Mesendoderm (in vitro differentiated cells): Measurements from ENCODE around the gene SPATA17.
A peak's percentile ranks its signal among the peaks of the same experiment; 100 is the strongest.

ENCODE experiments used
- DNase-seq: peaks from one replicate; pipeline ENCODE4 v3.0.0; 2013
- H2AK5ac ChIP-seq: 2 replicates; pipeline ENCODE4 v1.6.1; 2013; ENCODE audit warnings: low read length, inconsistent platforms
- H2BK120ac ChIP-seq: 2 replicates; pipeline ENCODE4 v1.6.1; 2013; ENCODE audit warnings: low read depth, mild to moderate bottlenecking, low read length, moderate library complexity, mixed read lengths
- H2BK15ac ChIP-seq: replicated peaks from 2 replicates; pipeline ENCODE4 v1.6.1; 2013; ENCODE audit warnings: low read depth, mild to moderate bottlenecking, moderate library complexity
- H2BK5ac ChIP-seq: 2 replicates; pipeline ENCODE4 v1.6.1; 2013; ENCODE audit warnings: low read length, inconsistent platforms
- H3K18ac ChIP-seq: 2 replicates; pipeline ENCODE4 v1.6.1; 2013; ENCODE audit warnings: mild to moderate bottlenecking, low read length, mixed read lengths
- H3K23ac ChIP-seq: one replicate; pipeline ENCODE4 v1.6.1; 2013; ENCODE audit warnings: low read length
- H3K27ac ChIP-seq: 2 replicates; pipeline ENCODE4 v1.5.1; 2013; ENCODE audit warnings: low read depth, mild to moderate bottlenecking, inconsistent platforms, low read length, moderate library complexity
- H3K27me3 ChIP-seq: 2 replicates; pipeline ENCODE4 v1.6.1; 2013; ENCODE audit warnings: low read length, control low read depth, mild to moderate bottlenecking, inconsistent platforms; ENCODE audit not compliant: insufficient read depth, poor library complexity
- H3K36me3 ChIP-seq: 2 replicates; pipeline ENCODE4 v1.6.1; 2013; ENCODE audit warnings: low read length, inconsistent platforms; ENCODE audit not compliant: control insufficient read depth, insufficient read depth
- H3K4ac ChIP-seq: one replicate; pipeline ENCODE4 v1.6.1; 2013; ENCODE audit warnings: low read depth, mild to moderate bottlenecking, low read length, moderate library complexity
- H3K4me1 ChIP-seq: 2 replicates; pipeline ENCODE4 v1.6.1; 2013; ENCODE audit warnings: low read depth, low read length, inconsistent platforms; ENCODE audit not compliant: control insufficient read depth
- H3K4me2 ChIP-seq: 2 replicates; pipeline ENCODE4 v1.6.1; 2013; ENCODE audit warnings: low read length
- H3K4me3 ChIP-seq: 2 replicates; pipeline ENCODE4 v1.5.1; 2013; ENCODE audit warnings: mild to moderate bottlenecking, low read length
- H3K56ac ChIP-seq: one replicate; pipeline ENCODE4 v1.6.1; 2013; ENCODE audit warnings: low read length
- H3K79me1 ChIP-seq: 2 replicates; pipeline ENCODE4 v1.6.1; 2013; ENCODE audit warnings: low read length, inconsistent platforms
- H3K79me2 ChIP-seq: 2 replicates; pipeline ENCODE4 v1.6.1; 2013; ENCODE audit warnings: mild to moderate bottlenecking, low read length; ENCODE audit not compliant: control insufficient read depth, insufficient read depth
- H3K9ac ChIP-seq: 2 replicates; pipeline ENCODE4 v1.6.1; 2013; ENCODE audit warnings: low read length, inconsistent platforms
- H4K5ac ChIP-seq: one replicate; pipeline ENCODE4 v1.6.1; 2013; ENCODE audit warnings: low read length
- H4K8ac ChIP-seq: one replicate; pipeline ENCODE4 v1.6.1; 2013; ENCODE audit warnings: low read depth, mild to moderate bottlenecking, control low read depth, low read length, moderate library complexity
- WGBS: extraction: QIAGEN DNeasy Blood & Tissue Kit; methylation state at CpG from one replicate; pipeline ENCODE4 v1.1.7; 2013; ENCODE audit warnings: low lambda C conversion rate, missing lambda C conversion rate; ENCODE audit not compliant: insufficient coverage; ENCODE audit errors: extremely low coverage; 5-methylcytosine and 5-hydroxymethylcytosine counted together

The SPATA17 gene

DNA sequence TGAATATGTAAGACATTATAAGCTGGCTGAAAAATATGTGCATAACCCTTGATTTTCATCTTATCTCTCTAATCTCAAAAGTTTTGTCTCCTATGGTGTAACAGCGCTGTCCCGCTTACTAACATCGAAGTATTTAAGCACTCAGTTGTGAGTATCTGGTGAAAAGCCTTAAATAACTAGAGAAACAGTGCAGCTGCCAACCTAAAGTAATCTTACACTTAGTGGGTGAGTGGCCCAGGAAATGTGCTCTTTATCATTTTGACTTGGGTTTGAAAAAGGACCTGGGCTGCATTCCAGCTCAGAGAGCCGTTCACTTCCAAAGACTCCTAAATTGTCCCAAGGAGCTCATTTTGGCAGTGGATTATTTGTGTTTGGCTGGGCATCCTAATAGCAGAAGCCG is 225.9 kb downstream of the SPATA17 start:
- no CpG with 5 or more reads among the region's 5 CpGs for WGBS
- Histone ChIP-seq H4K8ac (no peak overlapping the region), H3K23ac (no peak overlapping the region), H3K36me3 (no peaks in the 10 kb centered on the region), H3K27ac (peak overlapping the region; percentile 80), H3K79me1 (no peaks in the 10 kb centered on the region), H2BK120ac (peak overlapping the region; percentile 88), H3K18ac (no peak overlapping the region), H3K79me2 (no peaks in the 10 kb centered on the region), H3K27me3 (no peaks in the 10 kb centered on the region), H3K4me2 (no peak overlapping the region), H3K4me1 (peaks cover 4% of the 10 kb centered on the region), H2AK5ac (no peak overlapping the region), H2BK15ac (no peak overlapping the region), H3K9ac (no peak overlapping the region), H3K4me3 (no peak overlapping the region), H3K4ac (no peak overlapping the region), H2BK5ac (no peak overlapping the region), H3K56ac (no peak overlapping the region), H4K5ac (no peak overlapping the region)
- peak; percentile 68 for DNase-seq

DNA sequence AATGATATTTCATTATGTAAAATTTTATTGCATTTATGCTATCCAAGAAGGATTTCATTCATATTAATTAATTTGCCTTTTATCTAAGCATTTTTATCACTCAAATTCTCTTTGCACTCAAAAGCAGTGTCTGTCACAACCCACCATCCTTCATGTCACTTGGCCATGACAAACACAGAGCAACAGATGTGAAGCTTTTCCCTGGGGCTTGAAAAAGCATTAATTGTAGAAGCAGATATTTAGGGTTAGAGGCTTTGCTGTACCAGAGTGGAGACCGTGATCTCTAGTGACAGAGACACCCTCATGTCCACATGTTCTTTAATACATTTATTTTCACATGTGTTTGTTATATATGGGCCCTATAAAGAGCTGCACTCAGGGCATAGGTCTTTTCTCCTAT is 230.5 kb downstream of the SPATA17 start:
- Histone ChIP-seq H3K4me1 (peaks cover 4% of the 10 kb centered on the region), H4K8ac (no peak overlapping the region), H3K4me3 (no peak overlapping the region), H3K79me1 (no peaks in the 10 kb centered on the region), H3K56ac (no peak overlapping the region), H3K79me2 (no peaks in the 10 kb centered on the region), H3K18ac (no peak overlapping the region), H3K4me2 (no peak overlapping the region), H3K27me3 (no peaks in the 10 kb centered on the region), H4K5ac (no peak overlapping the region), H2AK5ac (no peak overlapping the region), H2BK120ac (no peak overlapping the region), H3K9ac (no peak overlapping the region), H3K36me3 (no peaks in the 10 kb centered on the region), H3K23ac (no peak overlapping the region), H3K27ac (no peak overlapping the region), H3K4ac (no peak overlapping the region), H2BK5ac (no peak overlapping the region), H2BK15ac (no peak overlapping the region)
- no peak for DNase-seq
- no CpG with 5 or more reads among the region's 1 CpG for WGBS

DNA sequence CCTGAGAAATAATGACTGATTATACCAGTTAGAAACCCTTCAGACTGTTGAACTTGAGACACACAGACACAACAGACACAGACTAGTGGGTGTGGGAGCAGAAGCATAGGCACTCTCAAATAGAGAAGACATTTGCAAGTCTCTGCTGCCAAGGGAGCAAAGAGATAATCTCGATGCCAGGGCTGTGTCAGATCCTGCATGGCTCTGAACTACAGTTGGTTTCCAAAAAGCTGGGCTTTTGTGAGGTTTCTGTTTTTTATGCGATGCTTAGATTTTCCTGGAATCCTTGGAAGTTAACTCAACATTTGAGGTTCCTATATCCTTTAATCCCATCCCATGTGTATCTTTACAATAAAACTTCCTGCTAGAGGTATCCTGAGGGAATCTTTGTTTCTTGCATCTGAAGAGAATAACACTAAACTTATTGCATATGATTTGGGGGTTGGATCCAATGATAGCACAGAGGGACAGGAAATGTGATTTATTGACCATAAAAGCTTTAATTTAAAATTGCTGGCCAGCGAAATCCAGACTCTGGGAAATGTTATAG is 236.4 kb downstream of the SPATA17 start:
- H3K4ac ChIP-seq: no peak overlapping the region
- H2BK120ac ChIP-seq: no peak overlapping the region
- H3K56ac ChIP-seq: no peak overlapping the region
- no peak overlapping the region for H3K9ac ChIP-seq
- H3K4me3 ChIP-seq: no peak overlapping the region
- H3K79me1 ChIP-seq: no peaks in the 10 kb centered on the region
- WGBS: no CpG with 5 or more reads among the region's 3 CpGs
- no peak overlapping the region for H3K4me2 ChIP-seq
- H3K27ac ChIP-seq: no peak overlapping the region
- no peak overlapping the region for H2AK5ac ChIP-seq
- no peak overlapping the region for H2BK15ac ChIP-seq
- H2BK5ac ChIP-seq: no peak overlapping the region
- H4K8ac ChIP-seq: no peak overlapping the region
- no peak overlapping the region for H3K18ac ChIP-seq
- no peak overlapping the region for H3K23ac ChIP-seq
- H3K79me2 ChIP-seq: no peaks in the 10 kb centered on the region
- no peaks in the 10 kb centered on the region for H3K36me3 ChIP-seq
- H3K4me1 ChIP-seq: no peaks in the 10 kb centered on the region
- H4K5ac ChIP-seq: no peak overlapping the region
- H3K27me3 ChIP-seq: no peaks in the 10 kb centered on the region
- no peak for DNase-seq

DNA sequence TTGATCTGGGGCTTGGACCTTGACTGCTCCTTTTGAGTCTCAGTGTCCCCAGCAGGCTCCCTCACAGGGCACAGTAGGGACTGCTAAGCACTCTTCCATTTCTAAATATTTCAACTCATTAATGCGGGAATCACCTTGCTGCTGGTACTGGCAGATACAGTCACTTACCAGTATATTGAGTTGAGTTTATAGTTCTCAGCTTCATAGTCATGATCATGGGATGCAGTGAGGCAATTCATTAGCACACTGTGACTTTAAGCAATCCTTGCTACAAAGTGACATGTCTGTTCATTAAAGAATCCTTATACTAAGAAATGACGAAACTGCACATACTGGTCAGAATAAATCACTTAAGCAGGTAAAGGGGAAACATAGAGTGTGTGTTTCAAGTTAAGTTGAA is 240.8 kb downstream of the SPATA17 start:
- Histone ChIP-seq H3K36me3 (no peaks in the 10 kb centered on the region), H2BK15ac (peak overlapping the region; percentile 41), H3K79me1 (no peaks in the 10 kb centered on the region), H2BK120ac (no peak overlapping the region), H3K56ac (no peak overlapping the region), H4K5ac (no peak overlapping the region), H3K4me3 (no peak overlapping the region), H4K8ac (no peak overlapping the region), H3K27ac (no peak overlapping the region), H3K4me2 (no peak overlapping the region), H3K18ac (no peak overlapping the region), H3K9ac (no peak overlapping the region), H3K23ac (no peak overlapping the region), H2BK5ac (no peak overlapping the region), H3K27me3 (no peaks in the 10 kb centered on the region), H3K79me2 (no peaks in the 10 kb centered on the region), H3K4me1 (no peaks in the 10 kb centered on the region), H3K4ac (peak overlapping the region; percentile 18), H2AK5ac (no peak overlapping the region)
- no CpG with 5 or more reads among the region's 2 CpGs for WGBS
- no peak for DNase-seq

DNA sequence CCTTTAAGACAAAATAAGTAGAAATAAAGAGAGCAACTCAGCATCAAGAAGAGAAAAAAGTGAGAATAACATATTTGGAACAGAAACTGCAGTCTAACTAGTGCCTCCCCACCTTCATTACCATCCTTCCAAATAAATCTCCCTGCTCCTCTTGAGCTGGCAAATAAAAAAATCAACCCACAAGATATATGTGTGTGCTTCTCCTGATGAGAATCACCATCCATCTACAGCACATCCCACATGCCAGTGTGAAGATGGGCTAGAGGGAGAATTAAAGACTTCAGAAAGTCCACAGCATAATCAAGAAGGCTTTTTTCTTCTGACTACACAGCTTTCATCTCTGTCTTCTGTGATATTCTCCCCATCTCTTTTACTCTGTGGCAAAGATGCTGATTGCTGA is 244.1 kb downstream of the SPATA17 start:
- Histone ChIP-seq H3K27ac (no peak overlapping the region), H2BK15ac (no peak overlapping the region), H3K18ac (no peak overlapping the region), H2BK120ac (no peak overlapping the region), H3K4me2 (no peak overlapping the region), H3K79me2 (no peaks in the 10 kb centered on the region), H3K27me3 (no peaks in the 10 kb centered on the region), H2AK5ac (no peak overlapping the region), H3K79me1 (no peaks in the 10 kb centered on the region), H3K9ac (no peak overlapping the region), H3K4me3 (no peak overlapping the region), H4K8ac (no peak overlapping the region), H3K23ac (no peak overlapping the region), H4K5ac (no peak overlapping the region), H3K36me3 (no peaks in the 10 kb centered on the region), H3K4me1 (no peaks in the 10 kb centered on the region), H3K4ac (no peak overlapping the region), H2BK5ac (no peak overlapping the region), H3K56ac (no peak overlapping the region)
- DNase-seq: no peak

GRCh38 chr1:217876401-217876800 is 245.3 kb downstream of the SPATA17 start:
- no CpG with 5 or more reads among the region's 1 CpG for WGBS
- Histone ChIP-seq H3K4ac (no peak overlapping the region), H2AK5ac (no peak overlapping the region), H4K8ac (no peak overlapping the region), H3K27me3 (no peaks in the 10 kb centered on the region), H3K18ac (no peak overlapping the region), H3K79me1 (no peaks in the 10 kb centered on the region), H2BK120ac (no peak overlapping the region), H3K4me3 (no peak overlapping the region), H3K4me1 (no peaks in the 10 kb centered on the region), H2BK5ac (no peak overlapping the region), H3K27ac (no peak overlapping the region), H3K36me3 (no peaks in the 10 kb centered on the region), H3K9ac (no peak overlapping the region), H3K23ac (no peak overlapping the region), H3K4me2 (no peak overlapping the region), H3K56ac (no peak overlapping the region), H4K5ac (no peak overlapping the region), H2BK15ac (no peak overlapping the region), H3K79me2 (no peaks in the 10 kb centered on the region)
- DNase-seq: no peak
